ENCODE results near the gene CELA3B. TPM values are rescaled to one million over a fixed set of nuclear protein-coding genes. Genes with fewer than 3 reads are reported as not detected.
"Not testable (repeated sequence)": the region's sequence is repeated elsewhere in the genome, so short reads cannot be mapped to it uniquely, and the experiment has no call there.

The CELA3B gene
- polyA plus RNA-seq, 1 donor (not counting 4 experiments of a cell fraction or from before 2014, with no cell fraction given), result not detected

- no peak for FAIRE-seq
- no peak overlapping the region for H2AFZ ChIP-seq (ENCODE audit: control insufficient read depth, low read length)
- DNase-seq (ENCODE audit: low read depth, low spot score), result no peak
- no peaks in the 10 kb centered on the region for H3K9me3 ChIP-seq (ENCODE audit: control insufficient read depth, low read depth, low read length)
- TF ChIP-seq EZH2 (IDR thresholded peaks at IDR 0.05; ENCODE audit: low read length) (no peak), CTCF (optimal IDR thresholded peaks at IDR 0.05 in 1 of 3, IDR thresholded peaks at IDR 0.05 in 1 of 3, conservative IDR thresholded peaks at IDR 0.05 in 1 of 3; ENCODE audit: extremely low read depth in 1 of 3, insufficient read depth in 2 of 3, low read length in 3 of 3) (no peak)
- H3K4me3 ChIP-seq (ENCODE audit: control insufficient read depth in 2 of 3, extremely low read depth in 1 of 3, insufficient read depth in 2 of 3, low read depth in 1 of 3, low read length in 3 of 3), result no peak overlapping the region
- peaks cover 2% of the 10 kb centered on the region for H3K9me1 ChIP-seq (ENCODE audit: control insufficient read depth, extremely low read depth, insufficient read depth, low read length)
- no peak overlapping the region for H3K9ac ChIP-seq (ENCODE audit: control insufficient read depth, extremely low read depth, insufficient read depth, low read length)
- peaks cover 37% of the 10 kb centered on the region for H3K4me1 ChIP-seq (ENCODE audit: control insufficient read depth, extremely low read depth, insufficient read depth, low read length)
- no peaks in the 10 kb centered on the region for H3K79me2 ChIP-seq (ENCODE audit: control insufficient read depth, insufficient read depth, low read length)
- H3K36me3 ChIP-seq (ENCODE audit: control insufficient read depth in 2 of 2, extremely low read depth in 1 of 2, insufficient read depth in 2 of 2, low read length in 2 of 2), result no peaks in the 10 kb centered on the region
- no peaks in the 10 kb centered on the region for H4K20me1 ChIP-seq (ENCODE audit: control insufficient read depth, extremely low read depth, insufficient read depth, low read length)
- dilution Hi-C loops (cut with MboI; ENCODE audit: extremely low pct_ligation_motif_present, low sequenced_read_pairs), result no loop called here
- H3K27ac ChIP-seq (ENCODE audit: control insufficient read depth, insufficient read depth, low read length), result no peak overlapping the region
- no peaks in the 10 kb centered on the region for H3K27me3 ChIP-seq (ENCODE audit: control insufficient read depth, extremely low read depth, insufficient read depth, low read length)
- no peak overlapping the region for H3K4me2 ChIP-seq (ENCODE audit: control insufficient read depth, extremely low read depth, insufficient read depth, low read depth, low read length)
Measured at GRCh38 chr1:21942464-21942863, 34.4 kb upstream of the CELA3B start.

GRCh38 chr1:21942959-21943640 lies 33.7 kb upstream of the CELA3B start:
- DNase-seq (ENCODE audit: low read depth, low spot score); H4K20me1 ChIP-seq (ENCODE audit: control insufficient read depth, extremely low read depth, insufficient read depth, low read length); H3K4me3 ChIP-seq (ENCODE audit: control insufficient read depth in 2 of 3, extremely low read depth in 1 of 3, insufficient read depth in 2 of 3, low read depth in 1 of 3, low read length in 3 of 3); H3K4me2 ChIP-seq (ENCODE audit: control insufficient read depth, extremely low read depth, insufficient read depth, low read depth, low read length); H3K27ac ChIP-seq (ENCODE audit: control insufficient read depth, insufficient read depth, low read length); H2AFZ ChIP-seq (ENCODE audit: control insufficient read depth, low read length); H3K9ac ChIP-seq (ENCODE audit: control insufficient read depth, extremely low read depth, insufficient read depth, low read length); H3K9me1 ChIP-seq (ENCODE audit: control insufficient read depth, extremely low read depth, insufficient read depth, low read length); H3K9me3 ChIP-seq (ENCODE audit: control insufficient read depth, low read depth, low read length); H3K79me2 ChIP-seq (ENCODE audit: control insufficient read depth, insufficient read depth, low read length); H3K36me3 ChIP-seq (ENCODE audit: control insufficient read depth in 2 of 2, extremely low read depth in 1 of 2, insufficient read depth in 2 of 2, low read length in 2 of 2); H3K27me3 ChIP-seq (ENCODE audit: control insufficient read depth, extremely low read depth, insufficient read depth, low read length); dilution Hi-C loops (cut with MboI; ENCODE audit: extremely low pct_ligation_motif_present, low sequenced_read_pairs); FAIRE-seq: not testable (repeated sequence)
- peaks cover 32% of the 10 kb centered on the region for H3K4me1 ChIP-seq (ENCODE audit: control insufficient read depth, extremely low read depth, insufficient read depth, low read length)

- Histone ChIP-seq H3K9ac (ENCODE audit: control insufficient read depth, extremely low read depth, insufficient read depth, low read length) (peak overlapping the region; percentile 22), H3K9me1 (ENCODE audit: control insufficient read depth, extremely low read depth, insufficient read depth, low read length) (no peaks in the 10 kb centered on the region), H3K27ac (ENCODE audit: control insufficient read depth, insufficient read depth, low read length) (no peak overlapping the region), H3K4me2 (ENCODE audit: control insufficient read depth, extremely low read depth, insufficient read depth, low read depth, low read length) (no peak overlapping the region), H3K9me3 (ENCODE audit: control insufficient read depth, low read depth, low read length) (no peaks in the 10 kb centered on the region), H2AFZ (ENCODE audit: control insufficient read depth, low read length) (peak overlapping the region; percentile 75), H3K27me3 (ENCODE audit: control insufficient read depth, extremely low read depth, insufficient read depth, low read length) (no peaks in the 10 kb centered on the region), H3K36me3 (ENCODE audit: control insufficient read depth in 2 of 2, extremely low read depth in 1 of 2, insufficient read depth in 2 of 2, low read length in 2 of 2) (no peaks in the 10 kb centered on the region), H4K20me1 (ENCODE audit: control insufficient read depth, extremely low read depth, insufficient read depth, low read length) (no peaks in the 10 kb centered on the region), H3K79me2 (ENCODE audit: control insufficient read depth, insufficient read depth, low read length) (no peaks in the 10 kb centered on the region), H3K4me3 (ENCODE audit: control insufficient read depth in 2 of 3, extremely low read depth in 1 of 3, insufficient read depth in 2 of 3, low read depth in 1 of 3, low read length in 3 of 3) (no peak overlapping the region), H3K4me1 (ENCODE audit: control insufficient read depth, extremely low read depth, insufficient read depth, low read length) (peaks cover 16% of the 10 kb centered on the region)
- TF ChIP-seq EZH2 (IDR thresholded peaks at IDR 0.05; ENCODE audit: low read length) (no peak), CTCF (optimal IDR thresholded peaks at IDR 0.05 in 1 of 3, IDR thresholded peaks at IDR 0.05 in 1 of 3, conservative IDR thresholded peaks at IDR 0.05 in 1 of 3; ENCODE audit: extremely low read depth in 1 of 3, insufficient read depth in 2 of 3, low read length in 3 of 3) (no peak)
- FAIRE-seq (no peak), DNase-seq (ENCODE audit: low read depth, low spot score) (no peak)
- dilution Hi-C loops (cut with MboI; ENCODE audit: extremely low pct_ligation_motif_present, low sequenced_read_pairs), result no loop called here
Measured at GRCh38 chr1:21944733-21945073, 32.1 kb upstream of the CELA3B start.
